ENCODE measurements around the gene HOOK2. TPM values are rescaled to one million over a fixed set of nuclear protein-coding genes. Genes with fewer than 3 reads are reported as not detected.

Gene HOOK2
- total and polyA plus RNA-seq, 4 experiments from 2014 or later, result 2.6 to 24.2 (median 13.3) TPM

- H3K36me3 ChIP-seq (ENCODE audit: insufficient read depth, low read length), result peaks cover 4% of the 10 kb centered on the region
- peaks cover 18 to 52% (median 35%) of the 10 kb centered on the region in 4 donors for H3K4me1 Mint-ChIP-seq
- peak; percentile 50 to 69 (median 55) for DNase-seq
- ChIA-PET POLR2A (ENCODE audit: partially characterized antibody) (interaction anchor here (0.5 to 5.9 kb wide), 17 partner anchors 9 to 1798 kb away, joined by 3 to 135 read pairs (median 5); partner anchors contain the start of genes DHPS, FBXW9, GET3 and JUNB), CTCF (ENCODE audit: partially characterized antibody) (interaction anchor here (0.6 to 12.0 kb wide), 10 partner anchors 9 to 124 kb away, joined by 3 to 126 read pairs (median 4); partner anchors contain the start of genes GET3, JUNB and TRIR)
- peaks cover 30% of the 10 kb centered on the region for H3K4me1 ChIP-seq (ENCODE audit: insufficient read depth, low read length)
- peaks cover 0 to 4% (median 0%) of the 10 kb centered on the region in 8 donors for H3K9me3 Mint-ChIP-seq
- H3K9me3 ChIP-seq (ENCODE audit: control insufficient read depth in 1 of 2, low read length in 2 of 2), result no peaks in the 10 kb centered on the region
- no peaks in the 10 kb centered on the region for H3K27me3 ChIP-seq (ENCODE audit: insufficient read depth, low read length)
- H3K27ac Mint-ChIP-seq, result peak within 1 kb of the TSS; percentile 88 to 98 (median 93)
- H3K36me3 Mint-ChIP-seq, result peaks cover 1 to 23% of the 10 kb centered on the region in 2 donors
- peak within 1 kb of the TSS; percentile 68 for H3K27ac ChIP-seq (ENCODE audit: low read depth, low read length)
- peak within 1 kb of the TSS; percentile 87 to 98 (median 92) for H3K4me3 Mint-ChIP-seq
- intact Hi-C loops (cut with micrococcal nuclease), result loop anchor here (1.0 to 5.0 kb wide), 2 partner anchors 28 to 42 kb away; partner anchors contain the start of genes DHPS and FBXW9
- H3K27me3 Mint-ChIP-seq, result peaks cover 0 to 1% of the 10 kb centered on the region in 2 donors
- H3K4me3 ChIP-seq (ENCODE audit: low read length in 2 of 2), result peak within 1 kb of the TSS; percentile 21 to 78
These were observed 51.5 kb downstream of the HOOK2 start, which contains the start of gene TNPO2 for GRCh38 chr19:12723641-12724426. TSS of gene TNPO2 (minus strand) at chr19:12723932. CDS start at chr19:12720977, 2,955 bp downstream.

GRCh38 chr19:12723381-12723640, 52.0 kb downstream of the HOOK2 start:
- Histone ChIP-seq H3K9me3 (ENCODE audit: control insufficient read depth in 1 of 2, low read length in 2 of 2) (no peaks in the 10 kb centered on the region), H3K27ac (ENCODE audit: low read depth, low read length) (peak overlapping the region; percentile 68), H3K36me3 (ENCODE audit: insufficient read depth, low read length) (peaks cover 5% of the 10 kb centered on the region), H3K27me3 (ENCODE audit: insufficient read depth, low read length) (no peaks in the 10 kb centered on the region), H3K4me3 (ENCODE audit: low read length in 2 of 2) (peak overlapping the region; percentile 21 to 78), H3K4me1 (ENCODE audit: insufficient read depth, low read length) (peaks cover 30% of the 10 kb centered on the region)
- intact Hi-C loops (cut with micrococcal nuclease), result loop anchor here (1.0 to 5.0 kb wide), 2 partner anchors 27 to 41 kb away; partner anchors contain the start of genes DHPS and FBXW9
- H3K27me3 Mint-ChIP-seq, result peaks cover 0 to 1% of the 10 kb centered on the region in 2 donors
- H3K36me3 Mint-ChIP-seq, result peaks cover 6 to 27% of the 10 kb centered on the region in 2 donors
- H3K9me3 Mint-ChIP-seq, result peaks cover 0 to 4% (median 0%) of the 10 kb centered on the region in 8 donors
- H3K4me1 Mint-ChIP-seq, result peaks cover 21 to 54% (median 35%) of the 10 kb centered on the region in 4 donors
- DNase-seq, result no peak
- POLR2A ChIA-PET (ENCODE audit: partially characterized antibody), result interaction anchor here (0.5 to 5.9 kb wide), 18 partner anchors 9 to 456 kb away, joined by 3 to 135 read pairs (median 6); partner anchors contain the start of genes DHPS, FBXW9, GET3 and JUNB
- H3K27ac Mint-ChIP-seq, result peak overlapping the region; percentile 88 to 98 (median 93)
- CTCF ChIA-PET (ENCODE audit: partially characterized antibody), result interaction anchor here (0.6 to 12.0 kb wide), 12 partner anchors 10 to 125 kb away, joined by 3 to 126 read pairs (median 4); partner anchors contain the start of genes GET3, JUNB and TRIR
- peak overlapping the region; percentile 87 to 98 (median 92) for H3K4me3 Mint-ChIP-seq

- peaks cover 0 to 4% (median 0%) of the 10 kb centered on the region in 8 donors for H3K9me3 Mint-ChIP-seq
These were observed 52.6 kb downstream of the HOOK2 start for GRCh38 chr19:12722566-12723380.

GRCh38 chr19:12721656-12722565, 53.4 kb downstream of the HOOK2 start:
- Histone ChIP-seq H3K27me3 (ENCODE audit: insufficient read depth, low read length) (no peaks in the 10 kb centered on the region), H3K9me3 (ENCODE audit: control insufficient read depth in 1 of 2, low read length in 2 of 2) (no peaks in the 10 kb centered on the region), H3K36me3 (ENCODE audit: insufficient read depth, low read length) (peaks cover 6% of the 10 kb centered on the region), H3K4me3 (ENCODE audit: low read length in 2 of 2) (peak overlapping the region; percentile 61 to 78), H3K27ac (ENCODE audit: low read depth, low read length) (peak overlapping the region; percentile 73), H3K4me1 (ENCODE audit: insufficient read depth, low read length) (peaks cover 30% of the 10 kb centered on the region)
- Mint-ChIP-seq H3K36me3 (peaks cover 6 to 27% of the 10 kb centered on the region in 2 donors), H3K9me3 (peaks cover 0 to 4% (median 0%) of the 10 kb centered on the region in 8 donors), H3K4me3 (peak overlapping the region; percentile 91 to 98 (median 94)), H3K27ac (peak overlapping the region; percentile 89 to 98 (median 95)), H3K27me3 (peaks cover 0 to 1% of the 10 kb centered on the region in 2 donors), H3K4me1 (peaks cover 21 to 53% (median 35%) of the 10 kb centered on the region in 4 donors)
- CTCF ChIA-PET (ENCODE audit: partially characterized antibody), result interaction anchor here (1.2 to 12.0 kb wide), 8 partner anchors 11 to 74 kb away, joined by 3 to 126 read pairs (median 6); partner anchors contain the start of genes DHPS and TRIR
- DNase-seq, result peak in 3 of 5 donors; percentile 37 to 69 (median 46)
- POLR2A ChIA-PET (ENCODE audit: partially characterized antibody), result interaction anchor here (0.9 to 5.9 kb wide), 20 partner anchors 8 to 226 kb away, joined by 3 to 135 read pairs (median 4); partner anchors contain the start of genes DHPS, FBXW9, GET3 and JUNB
- intact Hi-C loops (cut with micrococcal nuclease), result loop anchor here (1.0 to 5.0 kb wide), 2 partner anchors 12 to 40 kb away; partner anchors contain the start of genes DHPS and TRIR

More at GRCh38 chr19:12722566-12723380, 52.6 kb downstream of the HOOK2 start:
- H3K9me3 ChIP-seq (ENCODE audit: control insufficient read depth in 1 of 2, low read length in 2 of 2), result no peaks in the 10 kb centered on the region
- peaks cover 5% of the 10 kb centered on the region for H3K36me3 ChIP-seq (ENCODE audit: insufficient read depth, low read length)
- DNase-seq, result peak; percentile 91 to 97 (median 95)
- peaks cover 21 to 54% (median 35%) of the 10 kb centered on the region in 4 donors for H3K4me1 Mint-ChIP-seq
- ChIA-PET CTCF (ENCODE audit: partially characterized antibody) (interaction anchor here (1.2 to 12.0 kb wide), 12 partner anchors 10 to 125 kb away, joined by 3 to 126 read pairs (median 4); partner anchors contain the start of genes DHPS, GET3, JUNB and TRIR), POLR2A (ENCODE audit: partially characterized antibody) (interaction anchor here (0.9 to 5.9 kb wide), 22 partner anchors 9 to 243 kb away, joined by 3 to 135 read pairs (median 4); partner anchors contain the start of genes DHPS, FBXW9, GET3 and JUNB)
- no peaks in the 10 kb centered on the region for H3K27me3 ChIP-seq (ENCODE audit: insufficient read depth, low read length)
- H3K27ac ChIP-seq (ENCODE audit: low read depth, low read length), result peak overlapping the region; percentile 73
- peak overlapping the region; percentile 87 to 98 (median 92) for H3K4me3 Mint-ChIP-seq
- H3K4me1 ChIP-seq (ENCODE audit: insufficient read depth, low read length), result peaks cover 30% of the 10 kb centered on the region
- peak overlapping the region; percentile 21 to 78 for H3K4me3 ChIP-seq (ENCODE audit: low read length in 2 of 2)
- intact Hi-C loops (cut with micrococcal nuclease), result loop anchor here (1.0 to 5.0 kb wide), 3 partner anchors 12 to 40 kb away; partner anchors contain the start of genes DHPS, FBXW9 and TRIR
- peak overlapping the region; percentile 88 to 98 (median 93) for H3K27ac Mint-ChIP-seq
- H3K27me3 Mint-ChIP-seq, result peaks cover 0 to 1% of the 10 kb centered on the region in 2 donors
- H3K36me3 Mint-ChIP-seq, result peaks cover 6 to 27% of the 10 kb centered on the region in 2 donors

GRCh38 chr19:12720851-12721655, 54.3 kb downstream of the HOOK2 start:
- intact Hi-C loops (cut with micrococcal nuclease), result loop anchor here (5.0 kb wide), 1 partner anchor 39 kb away; the partner anchor contains the start of gene DHPS

More at GRCh38 chr19:12720851-12721655, 54.3 kb downstream of the HOOK2 start:
- Mint-ChIP-seq H3K4me1 (peaks cover 23 to 52% (median 36%) of the 10 kb centered on the region in 4 donors), H3K27me3 (peaks cover 0 to 1% of the 10 kb centered on the region in 2 donors), H3K36me3 (peaks cover 10 to 28% of the 10 kb centered on the region in 2 donors), H3K9me3 (peaks cover 0 to 4% (median 0%) of the 10 kb centered on the region in 8 donors), H3K4me3 (peak overlapping the region; percentile 89 to 98 (median 94)), H3K27ac (peak overlapping the region; percentile 89 to 98 (median 92))
- ChIA-PET POLR2A (ENCODE audit: partially characterized antibody) (interaction anchor here (0.6 to 5.9 kb wide), 12 partner anchors 11 to 226 kb away, joined by 3 to 135 read pairs (median 4); partner anchors contain the start of genes DHPS, FBXW9, GET3 and JUNB), CTCF (ENCODE audit: partially characterized antibody) (interaction anchor here (1.7 to 12.0 kb wide), 4 partner anchors 12 to 49 kb away, joined by 6 to 126 read pairs (median 14); partner anchors contain the start of gene TRIR)
- H3K27me3 ChIP-seq (ENCODE audit: insufficient read depth, low read length), result no peaks in the 10 kb centered on the region
- DNase-seq, result no peak
- no peaks in the 10 kb centered on the region for H3K9me3 ChIP-seq (ENCODE audit: control insufficient read depth in 1 of 2, low read length in 2 of 2)
- H3K4me3 ChIP-seq (ENCODE audit: low read length in 2 of 2), result peak overlapping the region; percentile 61 to 78
- H3K27ac ChIP-seq (ENCODE audit: low read depth, low read length), result peak overlapping the region; percentile 73
- peaks cover 12% of the 10 kb centered on the region for H3K36me3 ChIP-seq (ENCODE audit: insufficient read depth, low read length)
- peaks cover 30% of the 10 kb centered on the region for H3K4me1 ChIP-seq (ENCODE audit: insufficient read depth, low read length)

All from CD4-positive, alpha-beta memory T cell (primary cell).